B cell (primary cell): ENCODE measurements around the gene SAMD5. TPM values are rescaled to one million over a fixed set of nuclear protein-coding genes. Genes with fewer than 3 reads are reported as not detected.

Experiments
- ATAC-seq: fragments of 200-7000 bp; cut with Tn5 transposase; one replicate; pipeline ENCODE4 v1.10.0; 2021; ENCODE audit warnings: low read depth, mild to moderate bottlenecking, moderate number of reproducible peaks, moderate library complexity
- CTCF ChIA-PET: fragments of 350-600 bp; sonication (Branson Sonifier 250); formaldehyde crosslinking; loops from one replicate; lab custom pipeline; 2021; ENCODE audit warnings: antibody characterized with exemption, inconsistent platforms; lab: Charles Lee
- POLR2A ChIA-PET: fragments of 350-600 bp; sonication (Branson Sonifier 250); formaldehyde crosslinking; loops from one replicate; lab custom pipeline; 2021; ENCODE audit warnings: antibody characterized with exemption; lab: Charles Lee
- DNase-seq: peaks from one replicate; pipeline ENCODE4 v3.0.0; 2013
- H2AFZ ChIP-seq: 2 replicates; pipeline ENCODE4 v1.6.1; 2012; ENCODE audit warnings: mild to moderate bottlenecking, low read depth, low read length; ENCODE audit not compliant: insufficient read depth, poor library complexity, severe bottlenecking
- H3K27ac ChIP-seq, 2 donors: 1 replicate in 1 of 2; 2 replicates in 1 of 2; pipeline ENCODE4 v1.5.1; 2012 to 2013; ENCODE audit warnings: low read length in 2 of 2, mild to moderate bottlenecking in 2 of 2, moderate library complexity in 1 of 2
- H3K27me3 ChIP-seq, 4 experiments: fragments of 200-600 bp in 1 of 4; sonication (generic) in 1 of 4; replicated peaks in 1 of 4; 1 replicate in 2 of 4; 2 replicates in 2 of 4; pipeline versions ENCODE4 v1.6.1 to v1.7.0; 2013 to 2016; ENCODE audit warnings: low read length in 3 of 4, mild to moderate bottlenecking in 2 of 4, mixed read lengths in 1 of 4, moderate library complexity in 1 of 4; ENCODE audit not compliant: insufficient read depth in 4 of 4, control insufficient read depth in 3 of 4; ENCODE audit errors: control extremely low read depth in 1 of 4
- H3K36me3 ChIP-seq, 2 experiments: replicated peaks in 1 of 2; 1 replicate in 1 of 2; 2 replicates in 1 of 2; pipeline versions ENCODE4 v1.6.1 to v1.7.1; 2013; ENCODE audit warnings: low read length in 1 of 2; ENCODE audit not compliant: insufficient read depth in 2 of 2, control insufficient read depth in 1 of 2; ENCODE audit errors: control extremely low read depth in 1 of 2, extremely low read depth in 1 of 2
- H3K4me1 ChIP-seq, 2 donors: fragments of 200-600 bp in 1 of 2; sonication (generic) in 1 of 2; 1 replicate in 1 of 2; 2 replicates in 1 of 2; pipeline versions ENCODE4 v1.5.1 to v1.6.1; 2013 to 2017; ENCODE audit warnings: low read length in 2 of 2; ENCODE audit not compliant: control insufficient read depth in 2 of 2, insufficient read depth in 2 of 2
- H3K4me2 ChIP-seq: replicated peaks from 2 replicates; pipeline ENCODE3; 2012; ENCODE audit warnings: mild to moderate bottlenecking, low read depth, low read length; ENCODE audit not compliant: poor library complexity, severe bottlenecking
- H3K4me3 ChIP-seq, 5 experiments: fragments of 200-600 bp in 1 of 5; sonication (generic) in 1 of 5; 1 replicate in 3 of 5; 2 replicates in 2 of 5; pipeline versions ENCODE4 v1.5.1 to v1.7.0; 2011 to 2016; ENCODE audit warnings: low read length in 4 of 5, mild to moderate bottlenecking in 4 of 5, low read depth in 2 of 5, control low read depth in 1 of 5, moderate library complexity in 1 of 5; ENCODE audit not compliant: insufficient read depth in 1 of 5; ENCODE audit errors: control extremely low read depth in 1 of 5, extremely low read depth in 1 of 5
- H3K79me2 ChIP-seq: fragments of 200-600 bp; sonication (generic); one replicate; pipeline ENCODE4 v1.6.0; 2016; ENCODE audit warnings: low read length; ENCODE audit not compliant: control insufficient read depth, insufficient read depth
- H3K9ac ChIP-seq: fragments of 200-600 bp; sonication (generic); 2 replicates; pipeline ENCODE4 v1.6.1; 2017; ENCODE audit warnings: mild to moderate bottlenecking, low read length, moderate library complexity
- H3K9me3 ChIP-seq, 3 donors: one replicate each; pipeline versions ENCODE4 v1.6.1 to v1.7.1; 2013; ENCODE audit warnings: low read length in 2 of 3; ENCODE audit not compliant: control insufficient read depth in 2 of 3, insufficient read depth in 1 of 3; ENCODE audit errors: control extremely low read depth in 1 of 3
- H4K20me1 ChIP-seq: 2 replicates; pipeline ENCODE4 v1.6.0; 2012; ENCODE audit warnings: mild to moderate bottlenecking, low read length; ENCODE audit not compliant: insufficient read depth, control insufficient read depth, poor library complexity, severe bottlenecking
- H3K27ac Mint-ChIP-seq: one replicate; pipeline ENCODE4 v1.8.0; 2021; ENCODE audit warnings: mixed read lengths
- H3K27me3 Mint-ChIP-seq: one replicate; pipeline ENCODE4 v1.8.0; 2021; ENCODE audit warnings: mixed read lengths
- H3K4me1 Mint-ChIP-seq: one replicate; pipeline ENCODE4 v1.8.0; 2021; ENCODE audit warnings: mixed read lengths
- H3K4me3 Mint-ChIP-seq: one replicate; pipeline ENCODE4 v1.8.0; 2021; ENCODE audit warnings: mixed read lengths
- H3K9me3 Mint-ChIP-seq: one replicate; pipeline ENCODE4 v1.8.0; 2022; ENCODE audit warnings: mixed read lengths; ENCODE audit not compliant: insufficient read depth
- EZH2 ChIP-seq: IDR thresholded peaks from 2 replicates; pipeline ENCODE4 v1.6.1; 2012; ENCODE audit warnings: borderline replicate concordance, low read depth, mild to moderate bottlenecking, moderate library complexity, low read length; ENCODE audit not compliant: insufficient read depth, poor library complexity, severe bottlenecking
- WGBS: methylation state at CpG from one replicate; pipeline ENCODE4 v1.1.5; 2013; ENCODE audit warnings: missing lambda C conversion rate; ENCODE audit not compliant: insufficient coverage; 5-methylcytosine and 5-hydroxymethylcytosine counted together
- intact Hi-C: fragments of 100-400 bp; cut with micrococcal nuclease; formaldehyde crosslinking; loops from one replicate; pipeline ENCODE4 v1.10.0; 2022
- polyA plus RNA-seq: library from polyadenylated mRNA; depleted of rRNA; stranded (reverse); fragments of >200 nt; gene quantifications from 2 replicates; pipeline ENCODE4 v1.2.3, GENCODE V29; 2012
- total RNA-seq, 2 donors: library from RNA; stranded (reverse); fragments of 120-200 nt in 1 of 2; gene quantifications; 1 replicate in 1 of 2; 2 replicates in 1 of 2; pipeline versions ENCODE4 v1.2.3 to v1.2.4, GENCODE V29; 2013 to 2022
- TF ChIP-seq, protein P1 (sequence below): fragments of 200-600 bp; IDR thresholded peaks from one replicate; pipeline ENCODE4 v1.8.0; 2022; ENCODE audit warnings: antibody characterized with exemption, mild to moderate bottlenecking

Gene SAMD5
- total and polyA plus RNA-seq, 2 donors (not counting 1 experiment from before 2014, with no cell fraction given), result not detected

DNA sequence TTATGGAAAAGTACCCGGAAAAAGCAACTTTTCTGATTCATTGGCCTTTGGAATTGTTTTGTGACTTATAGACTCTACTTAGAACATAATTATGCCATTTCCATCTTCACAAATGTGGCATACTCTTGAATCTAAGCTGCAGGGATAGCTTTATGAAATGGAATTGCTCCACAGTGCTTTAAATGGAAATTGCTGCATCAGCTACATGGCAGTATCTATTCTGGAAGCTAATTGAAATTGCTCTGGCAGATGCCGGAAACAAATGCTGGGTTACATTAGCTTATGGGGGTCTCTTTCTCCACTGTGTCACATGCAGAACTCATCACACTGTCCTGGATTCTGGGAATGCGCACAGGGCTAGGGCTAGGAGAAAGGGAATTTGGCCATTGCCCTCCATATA is 108.9 kb downstream of the SAMD5 start:
- H3K27me3 ChIP-seq, result no peaks in the 10 kb centered on the region
- no peaks in the 10 kb centered on the region for H4K20me1 ChIP-seq
- Mint-ChIP-seq H3K27me3 (no peaks in the 10 kb centered on the region), H3K9me3 (no peaks in the 10 kb centered on the region), H3K4me3 (no peak overlapping the region), H3K4me1 (no peaks in the 10 kb centered on the region), H3K27ac (no peak overlapping the region)
- intact Hi-C loops, result no loop called here
- no peaks in the 10 kb centered on the region for H3K36me3 ChIP-seq
- POLR2A ChIA-PET, result no interaction called here
- H3K79me2 ChIP-seq, result no peaks in the 10 kb centered on the region
- DNase-seq (no peak), ATAC-seq (no peak)
- no peak overlapping the region for H3K9ac ChIP-seq
- WGBS, result 100% methylated on average over 1 of the region's 3 CpGs
- H3K27ac ChIP-seq, result no peak overlapping the region
- no peaks in the 10 kb centered on the region for H3K4me1 ChIP-seq
- no peak overlapping the region for H2AFZ ChIP-seq
- CTCF ChIA-PET, result no interaction called here
- no peak overlapping the region for H3K4me3 ChIP-seq
- TF ChIP-seq, protein P1, sequence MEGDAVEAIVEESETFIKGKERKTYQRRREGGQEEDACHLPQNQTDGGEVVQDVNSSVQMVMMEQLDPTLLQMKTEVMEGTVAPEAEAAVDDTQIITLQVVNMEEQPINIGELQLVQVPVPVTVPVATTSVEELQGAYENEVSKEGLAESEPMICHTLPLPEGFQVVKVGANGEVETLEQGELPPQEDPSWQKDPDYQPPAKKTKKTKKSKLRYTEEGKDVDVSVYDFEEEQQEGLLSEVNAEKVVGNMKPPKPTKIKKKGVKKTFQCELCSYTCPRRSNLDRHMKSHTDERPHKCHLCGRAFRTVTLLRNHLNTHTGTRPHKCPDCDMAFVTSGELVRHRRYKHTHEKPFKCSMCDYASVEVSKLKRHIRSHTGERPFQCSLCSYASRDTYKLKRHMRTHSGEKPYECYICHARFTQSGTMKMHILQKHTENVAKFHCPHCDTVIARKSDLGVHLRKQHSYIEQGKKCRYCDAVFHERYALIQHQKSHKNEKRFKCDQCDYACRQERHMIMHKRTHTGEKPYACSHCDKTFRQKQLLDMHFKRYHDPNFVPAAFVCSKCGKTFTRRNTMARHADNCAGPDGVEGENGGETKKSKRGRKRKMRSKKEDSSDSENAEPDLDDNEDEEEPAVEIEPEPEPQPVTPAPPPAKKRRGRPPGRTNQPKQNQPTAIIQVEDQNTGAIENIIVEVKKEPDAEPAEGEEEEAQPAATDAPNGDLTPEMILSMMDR, result no peak
- no peak for TF ChIP-seq EZH2
- no peak overlapping the region for H3K4me2 ChIP-seq
- H3K9me3 ChIP-seq, result peaks cover 0 to 4% (median 0%) of the 10 kb centered on the region in 3 donors

DNA sequence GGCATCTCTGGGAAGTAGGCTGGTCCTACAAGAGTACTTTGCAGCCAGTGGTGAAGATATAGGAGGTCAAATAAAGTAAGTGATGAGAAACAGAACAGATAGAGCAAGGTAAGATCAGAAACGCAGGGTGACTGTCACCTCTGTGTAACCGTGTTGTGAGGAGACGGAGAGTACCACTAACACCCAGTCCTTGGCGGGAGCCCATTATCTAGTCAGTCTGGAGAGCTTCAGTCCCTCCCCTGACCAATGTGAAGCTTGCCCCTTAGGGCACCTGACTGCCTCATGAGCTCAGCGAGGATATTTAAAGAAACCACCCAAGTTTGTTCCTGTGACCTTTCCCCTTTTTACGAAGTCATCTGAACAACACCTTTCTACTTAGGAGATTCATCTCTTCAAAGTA is 110.0 kb downstream of the SAMD5 start:
- Mint-ChIP-seq H3K27me3 (no peaks in the 10 kb centered on the region), H3K27ac (no peak overlapping the region), H3K4me3 (no peak overlapping the region), H3K9me3 (no peaks in the 10 kb centered on the region), H3K4me1 (no peaks in the 10 kb centered on the region)
- Histone ChIP-seq H4K20me1 (no peaks in the 10 kb centered on the region), H3K9ac (no peak overlapping the region), H3K4me2 (no peak overlapping the region), H2AFZ (no peak overlapping the region), H3K9me3 (peaks cover 0 to 7% (median 0%) of the 10 kb centered on the region in 3 donors), H3K27me3 (no peaks in the 10 kb centered on the region), H3K4me3 (no peak overlapping the region), H3K27ac (no peak overlapping the region), H3K79me2 (no peaks in the 10 kb centered on the region), H3K36me3 (no peaks in the 10 kb centered on the region), H3K4me1 (no peaks in the 10 kb centered on the region)
- DNase-seq (no peak), ATAC-seq (no peak)
- POLR2A ChIA-PET, result no interaction called here
- no peak for TF ChIP-seq EZH2
- TF ChIP-seq, protein P1, result no peak
- intact Hi-C loops, result no loop called here
- 92% methylated on average over 5 of the region's 6 CpGs for WGBS
- CTCF ChIA-PET, result no interaction called here
